Renal pelvis (tissue), 4 donors: ENCODE results near the gene GUSB. TPM values are rescaled to one million over a fixed set of nuclear protein-coding genes. Genes with fewer than 3 reads are reported as not detected.
"Not testable (repeated sequence)": the region's sequence is repeated elsewhere in the genome, so short reads cannot be mapped to it uniquely, and the experiment has no call there.

ENCODE experiments used
- DNase-seq: peaks from one replicate; pipeline ENCODE4 v3.0.0-alpha.2; 2013
- polyA plus RNA-seq, 3 donors: library from polyadenylated mRNA; unstranded; fragments of 120-200 nt; gene quantifications; one replicate each; pipeline ENCODE4 v1.2.1, GENCODE V29; 2013; ENCODE audit not compliant: insufficient read length in 3 of 3

The GUSB gene
- polyA plus RNA-seq, 3 donors: 76.7 to 78.9 (median 77.8) TPM

DNA sequence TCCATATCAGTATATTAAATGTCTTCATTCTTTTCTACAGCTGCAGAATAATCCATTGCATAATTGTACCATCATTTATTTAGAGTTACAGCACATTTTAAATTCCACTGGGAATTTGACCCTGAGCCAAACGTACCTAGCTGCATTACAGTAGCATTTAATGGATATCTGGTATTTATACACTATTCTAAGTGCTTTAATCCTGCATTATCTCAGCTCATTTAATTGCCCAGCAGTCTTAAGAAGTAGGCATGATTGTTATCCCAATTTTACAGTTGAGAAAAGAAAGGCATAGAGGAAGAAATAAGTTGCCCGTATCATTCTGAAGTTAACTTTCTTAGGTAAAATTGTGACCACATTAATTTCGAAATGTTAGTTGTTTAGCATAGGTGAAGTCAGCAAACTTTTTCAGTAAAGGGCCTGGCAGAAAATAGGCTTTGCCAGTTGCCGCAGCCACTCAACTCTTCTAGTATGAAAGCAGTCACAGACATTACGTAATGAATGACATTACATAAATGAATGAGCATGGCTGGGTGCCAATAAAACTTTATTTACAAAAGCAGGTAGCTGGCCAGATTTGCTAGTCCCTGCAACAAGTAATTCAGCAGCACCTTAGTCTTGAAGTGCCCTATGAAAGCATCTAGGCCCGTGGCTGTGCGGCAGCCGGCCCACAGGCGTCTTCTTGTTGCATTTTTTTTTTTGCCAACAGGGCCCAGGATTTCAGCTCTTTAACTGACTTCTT, 30.0 kb downstream of the GUSB start:
- DNase-seq: no peak

- no peak for DNase-seq
Observed at GRCh38 chr7:65946904-65947303, 35.1 kb downstream of the GUSB start.

DNA sequence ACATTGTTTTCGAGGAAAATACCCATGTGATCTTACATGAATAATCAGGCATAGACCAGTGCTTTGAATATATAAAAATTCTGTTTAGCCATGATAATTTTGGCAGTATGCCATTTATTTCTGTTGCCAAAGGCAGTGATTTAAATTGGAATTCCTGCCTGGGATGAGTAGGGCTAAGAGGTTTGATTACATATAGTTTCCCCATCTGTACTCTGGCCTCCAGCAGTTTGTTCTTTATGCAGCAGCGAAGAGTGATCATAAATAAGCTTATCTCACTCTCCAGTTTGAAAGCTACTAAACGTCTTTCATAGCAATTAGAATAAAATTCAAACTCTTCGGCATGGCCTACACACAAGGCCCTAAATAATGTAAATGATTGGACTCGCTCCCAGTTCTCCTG, 36.2 kb downstream of the GUSB start:
- DNase-seq: not testable (repeated sequence)

- no peak for DNase-seq
Observed at GRCh38 chr7:65938336-65938895, 43.6 kb downstream of the GUSB start.

GRCh38 chr7:65937296-65937695, 44.7 kb downstream of the GUSB start:
- DNase-seq: no peak

DNA sequence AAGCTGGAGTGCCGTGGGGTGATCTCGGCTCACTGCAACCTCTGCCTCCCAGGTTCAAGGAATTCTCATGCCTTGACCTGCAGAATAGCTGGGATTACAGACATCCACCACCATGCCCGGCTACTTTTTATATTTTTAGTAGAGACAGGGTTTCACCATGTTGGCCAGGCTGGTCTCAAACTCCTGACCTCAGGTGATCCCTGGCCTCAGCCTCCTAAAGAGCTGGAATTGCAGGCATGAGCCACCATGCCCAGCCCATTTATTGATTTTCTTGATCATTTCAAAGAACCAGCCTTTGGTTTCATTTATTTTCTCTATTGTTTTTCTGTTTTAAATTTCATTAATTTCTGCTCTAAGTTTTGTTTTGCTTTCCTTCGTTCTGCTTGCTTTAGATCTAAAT, 50.3 kb downstream of the GUSB start:
- no peak for DNase-seq

DNA sequence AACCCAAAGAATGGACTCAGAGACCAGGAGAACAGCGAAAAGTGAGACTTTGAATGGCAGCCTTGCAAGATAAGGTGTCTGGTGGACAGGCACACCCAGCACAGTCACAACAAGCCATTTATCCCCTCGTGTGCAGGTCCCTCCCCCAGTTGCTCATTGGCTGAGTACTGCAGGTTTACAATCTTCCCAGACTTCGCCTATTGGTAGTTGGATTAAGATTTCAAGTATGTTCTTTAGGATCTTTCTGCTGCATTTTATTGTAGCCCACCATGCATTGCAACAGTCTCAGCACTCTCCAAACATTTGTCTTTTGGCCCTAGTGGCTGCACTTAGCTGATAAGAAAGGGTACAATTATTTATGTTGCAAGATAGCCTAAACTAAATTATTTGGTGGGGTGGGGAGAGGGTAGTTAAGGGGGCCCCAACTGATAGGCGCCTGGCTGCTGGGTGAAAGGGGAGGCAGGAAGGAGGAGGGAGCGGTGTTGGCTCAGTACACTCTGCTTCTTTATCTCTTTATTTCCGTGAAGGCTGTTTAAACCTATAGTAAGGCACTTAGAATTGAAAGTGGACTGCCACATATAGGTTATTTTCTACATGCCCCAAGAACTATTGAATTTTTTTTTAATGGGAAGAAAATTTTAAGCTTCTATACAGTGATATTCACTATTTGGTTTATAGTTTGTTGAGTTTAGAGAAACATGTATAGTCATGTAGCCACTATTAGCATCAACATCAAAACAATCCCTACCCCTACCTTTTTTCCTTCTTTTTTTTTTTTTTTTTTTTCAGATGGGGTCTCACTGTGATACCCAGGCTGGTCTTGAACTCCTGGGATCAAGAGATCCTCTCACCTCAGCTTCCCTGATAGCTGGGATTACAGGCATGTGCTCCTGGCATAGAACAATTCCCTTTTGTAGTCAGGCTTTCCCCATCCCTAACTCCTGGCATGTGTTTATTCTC, 54.2 kb downstream of the GUSB start:
- peak; percentile 14 for DNase-seq

GRCh38 chr7:65926588-65926987, 55.4 kb downstream of the GUSB start:
- DNase-seq: no peak

- DNase-seq: no peak
Observed at GRCh38 chr7:65925040-65925439, 57.0 kb downstream of the GUSB start.

DNA sequence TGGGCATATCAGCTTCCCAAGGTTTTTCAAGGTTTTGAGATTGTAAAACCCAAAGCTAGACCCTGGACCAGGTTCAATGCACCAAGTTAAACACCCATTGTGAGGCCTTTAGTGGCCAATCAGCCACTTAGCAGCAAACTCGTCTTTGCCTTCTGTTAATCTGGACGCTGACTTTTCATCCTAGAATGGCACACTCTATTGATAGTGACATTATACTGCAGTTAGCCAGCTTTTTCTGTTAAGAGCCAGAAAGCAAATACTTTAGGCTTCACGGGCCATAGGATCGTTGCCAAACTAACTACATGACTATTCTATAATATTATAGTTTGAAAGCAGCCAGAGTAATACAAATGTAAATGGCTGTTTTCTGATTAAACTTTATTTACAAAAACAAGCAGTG, 57.8 kb downstream of the GUSB start:
- DNase-seq: no peak

DNA sequence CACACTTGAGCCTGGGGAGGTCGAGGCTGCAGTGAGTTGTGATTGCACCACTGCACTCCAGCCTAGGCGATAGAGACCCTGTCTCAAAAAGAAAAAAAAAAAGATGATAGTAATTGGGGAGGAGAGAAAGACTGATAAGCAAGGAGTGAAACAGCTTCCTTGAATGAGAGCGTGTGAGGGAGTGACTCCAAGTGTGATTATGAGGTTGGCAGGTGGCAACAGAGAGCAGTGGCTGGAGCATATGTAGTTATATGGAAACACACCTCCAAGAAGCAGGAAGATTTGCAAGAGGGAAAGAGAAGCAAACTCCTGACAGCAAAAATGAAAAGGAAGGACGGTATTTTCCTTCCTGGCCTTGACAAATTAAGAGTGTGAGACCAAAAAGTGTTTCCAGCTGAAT, 58.7 kb downstream of the GUSB start:
- DNase-seq: no peak

- DNase-seq: no peak
Observed at GRCh38 chr7:65915921-65916657, 65.9 kb downstream of the GUSB start.

GRCh38 chr7:65912237-65912636, 69.8 kb downstream of the GUSB start:
- DNase-seq: no peak

Other genes starting within 250 kb of the GUSB start
- gene VKORC1L1, start 109.1 kb downstream of the GUSB start, polyA plus RNA-seq: 10 to 100 TPM; 24.3 to 30.6 (median 26.9) TPM
- 10 to 100 TPM; 30.7 to 38.1 (median 36.1) TPM for gene ASL, start 93.6 kb upstream of the GUSB start, polyA plus RNA-seq
- gene CRCP, start 132.6 kb upstream of the GUSB start, polyA plus RNA-seq: 10 to 100 TPM; 25.3 to 34.8 (median 33.3) TPM
- gene TPST1, start 223.1 kb upstream of the GUSB start, polyA plus RNA-seq: 10 to 100 TPM; 37.3 to 43.7 (median 40.3) TPM